Measurements from ENCODE around the gene IQGAP2.

DNA sequence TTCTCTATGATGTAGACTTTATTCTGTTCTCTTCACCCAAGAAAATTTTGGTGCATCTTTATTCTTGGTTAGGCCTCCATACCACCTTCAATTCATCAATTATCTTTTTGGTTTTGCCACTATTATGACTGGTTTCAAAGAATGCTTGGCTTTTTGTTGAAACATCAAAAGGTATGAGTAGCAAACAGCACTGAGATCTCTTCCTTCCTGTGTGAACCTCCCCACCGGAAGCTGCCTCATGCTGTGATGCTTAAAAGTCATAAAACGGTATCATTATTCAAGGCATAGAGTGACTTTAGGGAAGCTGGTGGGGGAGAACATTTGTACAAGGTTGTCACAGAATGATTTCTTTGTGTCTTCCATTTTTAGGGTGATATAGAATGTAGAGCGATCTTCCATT, 70.6 kb downstream of the IQGAP2 start:
- no peak for TF ChIP-seq YY1 (IDR thresholded peaks at IDR 0.05; ENCODE audit: insufficient read depth, insufficient read length)
- TF ChIP-seq SUZ12 (IDR thresholded peaks at IDR 0.05; ENCODE audit: extremely low read depth, insufficient read depth, insufficient read length) = no peak
- TF ChIP-seq ZNF274 (IDR thresholded peaks at IDR 0.05; ENCODE audit: low read depth, low read length) = no peak
